GM12875 (cell line): ENCODE data around the gene NME8.

Experiments used
- H3K4me3 ChIP-seq: one replicate; pipeline ENCODE4 v1.5.1; 2011; ENCODE audit warnings: low read depth, low read length, control low read depth
- CTCF ChIP-seq: IDR thresholded peaks from 2 replicates; pipeline ENCODE4 v1.5.1; 2011; ENCODE audit warnings: low read depth, mild to moderate bottlenecking, control low read depth, inconsistent platforms, low read length, moderate library complexity, borderline replicate concordance; ENCODE audit not compliant: insufficient read depth

Gene NME8

GRCh38 chr7:37947941-37948210, 99.5 kb downstream of the NME8 start:
- no peak overlapping the region for H3K4me3 ChIP-seq
- TF ChIP-seq CTCF, result no peak
